ENCODE data around the gene SMPD2.

GRCh38 chr6:109485266-109485935, 44.9 kb downstream of the SMPD2 start:
- TF ChIP-seq CTCF (IDR thresholded peaks at IDR 0.05) (no peak), POLR2A (IDR thresholded peaks at IDR 0.05) (no peak)

Data from uterus (tissue), 2 donors.